ENCODE results near the gene ZMYND8.
"Not testable (repeated sequence)": the region's sequence is repeated elsewhere in the genome, so short reads cannot be mapped to it uniquely, and the experiment has no call there.

The ZMYND8 gene

DNA sequence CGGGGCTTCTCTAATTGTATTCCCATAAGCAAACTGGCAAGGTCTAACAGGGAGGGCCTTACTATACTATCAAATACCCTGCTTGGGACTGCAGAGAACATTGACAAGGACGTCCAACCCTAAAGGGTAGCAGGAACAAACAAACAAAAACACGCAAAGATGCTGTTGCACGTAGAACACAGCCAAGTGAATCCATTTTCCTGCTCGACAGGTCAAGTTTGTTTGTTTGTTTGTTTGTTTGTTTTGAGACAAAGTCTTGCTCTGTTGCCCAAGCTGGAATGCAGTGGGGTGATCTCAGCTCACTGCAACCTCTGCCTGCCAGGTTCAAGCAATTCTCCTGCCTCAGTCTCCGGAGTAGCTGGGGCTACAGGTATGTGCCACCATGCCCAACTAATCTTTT, 91.3 kb downstream of the ZMYND8 start:
- no peak for DNase-seq (ENCODE audit: low spot score)

DNA sequence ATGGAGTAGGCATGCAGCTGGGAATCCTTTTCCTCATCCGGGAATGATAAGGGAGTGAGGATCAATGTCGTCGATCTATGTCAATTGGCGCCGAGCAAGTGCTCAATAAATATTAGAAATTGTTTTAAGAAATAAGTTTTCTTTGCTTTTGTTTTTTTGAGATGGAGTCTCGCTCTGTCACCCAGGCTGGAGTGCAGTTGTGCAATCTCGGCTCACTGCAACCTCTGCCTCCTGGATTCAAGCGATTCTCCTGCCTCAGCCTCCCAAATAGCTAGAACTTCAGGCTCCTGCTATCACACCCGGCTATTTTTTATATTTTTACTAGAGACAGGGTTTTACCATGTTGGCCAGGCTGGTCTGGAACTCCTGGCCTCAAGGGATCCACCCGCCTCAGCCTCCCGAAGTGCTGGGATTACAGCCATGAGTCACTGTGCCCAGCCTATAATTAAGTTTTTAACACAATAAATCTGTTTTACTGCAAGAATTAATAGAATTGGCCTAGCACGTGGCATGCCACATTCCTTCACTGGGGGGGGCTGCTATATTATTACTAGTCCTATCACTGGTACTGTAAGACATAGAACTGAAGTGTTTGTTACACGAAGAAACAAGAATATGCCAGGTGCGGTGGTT, 92.2 kb downstream of the ZMYND8 start:
- not testable (repeated sequence) for DNase-seq (ENCODE audit: low spot score)

DNA sequence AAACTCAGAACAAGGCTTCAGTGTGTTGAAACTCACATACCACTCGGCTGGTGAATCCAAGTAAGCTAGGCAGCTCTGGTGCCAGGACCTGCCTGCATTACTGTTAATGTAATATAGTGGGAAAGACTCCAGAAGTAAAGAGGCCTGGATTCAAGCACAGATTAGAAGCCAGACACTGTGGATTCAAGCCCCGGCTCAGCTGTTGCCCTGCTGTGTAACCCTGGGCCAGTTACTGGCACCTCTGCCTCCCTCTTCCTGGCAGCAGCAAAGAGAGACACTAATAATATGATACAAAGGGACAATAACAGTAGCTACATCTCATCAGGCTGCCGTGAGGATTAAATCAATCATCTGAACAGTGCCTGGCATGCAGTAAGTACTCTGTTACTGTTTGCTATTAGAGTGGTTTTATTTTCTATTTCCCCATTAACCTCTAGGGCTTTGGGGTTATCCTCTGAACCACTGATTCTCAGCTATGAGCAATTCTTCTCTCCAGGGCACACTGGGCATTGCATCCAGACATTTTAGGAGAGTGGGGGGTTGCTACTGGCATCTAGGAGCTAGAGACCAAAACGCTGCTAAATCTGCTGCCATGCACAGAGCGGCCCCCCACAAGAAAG, 92.9 kb downstream of the ZMYND8 start:
- DNase-seq (ENCODE audit: low spot score), result no peak

DNA sequence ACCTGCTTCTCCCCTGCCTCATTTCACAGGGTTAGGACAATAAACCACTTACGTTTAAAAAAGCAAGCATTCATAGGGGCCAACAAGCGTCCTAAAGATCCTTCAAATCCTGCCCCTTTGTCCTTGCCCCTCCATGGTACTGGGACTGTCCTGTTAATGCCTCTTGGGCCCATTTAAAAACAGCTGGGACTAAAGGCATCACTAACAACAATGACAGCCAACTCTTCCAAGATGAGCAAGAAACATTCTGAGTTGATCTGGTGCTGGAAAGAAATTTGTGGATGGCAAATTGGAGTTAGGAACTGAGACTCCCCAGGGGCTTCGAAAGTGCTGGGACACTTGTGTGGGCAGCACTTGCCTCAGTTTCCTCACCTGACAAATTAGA, 93.4 kb downstream of the ZMYND8 start:
- no peak for DNase-seq (ENCODE audit: low spot score)

DNA sequence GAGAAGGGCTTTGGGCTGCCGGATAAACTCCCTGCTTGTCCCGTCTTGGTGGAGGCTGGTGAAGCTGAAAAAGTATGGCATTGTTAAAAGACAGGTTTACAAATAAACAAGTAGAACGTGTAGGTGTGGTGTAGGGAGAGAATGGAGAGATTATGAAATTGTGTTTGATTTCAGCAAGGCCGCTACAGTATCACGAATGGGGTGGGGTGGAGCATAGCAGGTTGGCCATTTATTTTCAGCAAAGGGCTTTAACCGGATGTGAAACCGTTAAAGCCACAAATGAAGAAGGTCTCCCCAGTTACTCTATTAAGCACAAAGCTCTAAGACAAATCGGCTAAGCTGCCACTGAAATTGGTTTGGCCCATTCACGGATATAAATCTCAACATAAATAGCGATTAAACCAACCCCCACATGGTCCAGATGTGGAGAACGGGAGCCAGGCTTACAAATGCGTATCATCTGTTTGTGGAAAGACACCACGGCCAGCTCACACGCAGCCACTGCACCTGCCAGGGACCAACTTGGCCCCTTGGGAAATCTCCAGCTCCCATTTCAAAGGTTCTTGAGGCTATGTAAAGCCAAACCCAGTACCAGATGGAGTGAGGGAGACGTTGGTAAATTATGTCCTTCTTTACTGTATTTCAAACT, 94.0 kb downstream of the ZMYND8 start:
- DNase-seq (ENCODE audit: low spot score), result no peak

DNA sequence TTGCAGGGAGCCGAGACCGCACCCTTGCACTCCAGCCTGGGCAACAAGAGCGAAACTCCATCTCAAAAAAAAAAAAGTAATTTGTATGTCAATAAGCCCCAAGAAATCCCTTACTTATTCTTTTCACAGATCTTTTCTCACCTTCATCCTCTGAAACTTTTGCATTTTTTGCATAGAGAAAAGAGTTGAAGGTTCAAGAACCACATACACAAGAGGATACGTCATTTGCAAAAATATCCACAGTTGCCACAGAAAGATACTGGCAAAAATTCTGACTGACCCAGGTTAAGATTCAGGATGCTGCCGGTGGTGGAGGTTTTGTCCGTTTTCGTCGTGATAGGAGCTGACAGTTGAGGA, 94.5 kb downstream of the ZMYND8 start:
- no peak for DNase-seq (ENCODE audit: low spot score)

DNA sequence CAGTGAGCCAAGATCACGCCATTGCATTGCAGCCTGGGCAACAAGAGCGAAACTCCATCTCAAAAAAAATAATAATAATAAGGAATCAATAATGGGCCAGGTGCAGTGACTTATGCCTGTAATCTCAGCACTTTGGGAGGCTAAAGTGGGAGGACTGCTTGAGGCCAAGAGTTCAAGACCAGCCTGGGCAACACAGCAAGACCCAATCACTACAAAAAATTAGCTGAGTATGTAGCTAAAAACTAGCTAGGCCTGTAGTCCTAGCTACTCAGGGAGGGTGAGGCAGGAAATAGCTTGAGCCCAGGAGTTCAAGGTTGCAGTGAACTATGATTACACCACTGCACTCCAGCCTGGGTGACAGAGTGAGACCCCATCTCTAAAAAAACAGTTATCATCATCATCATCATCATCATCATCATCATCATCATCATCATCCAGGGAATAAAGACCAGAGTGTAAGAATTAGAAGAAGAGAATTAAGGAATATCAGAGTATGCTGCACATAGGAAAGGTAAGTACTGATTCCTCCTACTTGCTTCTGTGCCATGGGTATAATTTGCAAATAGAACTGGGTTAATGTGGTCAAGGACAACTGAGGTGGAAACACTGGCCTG, 95.2 kb downstream of the ZMYND8 start:
- DNase-seq (ENCODE audit: low spot score), result not testable (repeated sequence)

DNA sequence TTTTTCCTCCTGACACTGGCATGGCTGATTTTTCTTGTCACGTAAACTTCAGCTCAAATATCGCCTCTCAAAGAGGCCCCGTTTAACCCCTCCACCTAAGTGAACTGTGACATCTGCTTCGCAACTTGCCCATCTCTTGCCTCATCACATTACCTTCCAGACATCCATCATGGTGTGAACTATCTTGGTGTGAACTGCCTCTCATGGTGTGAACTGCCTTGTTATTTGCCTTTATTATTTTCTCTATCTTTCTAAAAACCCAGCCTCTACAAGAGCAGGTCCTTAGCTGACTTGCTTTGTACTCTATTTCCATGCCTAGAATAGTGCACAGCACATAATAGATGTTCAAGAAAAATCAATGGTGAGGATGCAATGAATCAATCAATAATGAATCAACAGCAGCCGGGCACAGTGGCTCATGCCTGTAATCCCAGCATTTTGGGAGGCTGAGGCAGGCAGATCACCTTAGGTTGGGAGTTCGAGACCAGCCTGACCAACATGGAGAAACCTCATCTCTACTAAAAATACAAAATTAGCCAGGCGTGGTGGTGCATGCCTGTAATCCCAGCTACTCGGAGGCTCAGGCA, 95.9 kb downstream of the ZMYND8 start:
- DNase-seq (ENCODE audit: low spot score), result not testable (repeated sequence)

DNA sequence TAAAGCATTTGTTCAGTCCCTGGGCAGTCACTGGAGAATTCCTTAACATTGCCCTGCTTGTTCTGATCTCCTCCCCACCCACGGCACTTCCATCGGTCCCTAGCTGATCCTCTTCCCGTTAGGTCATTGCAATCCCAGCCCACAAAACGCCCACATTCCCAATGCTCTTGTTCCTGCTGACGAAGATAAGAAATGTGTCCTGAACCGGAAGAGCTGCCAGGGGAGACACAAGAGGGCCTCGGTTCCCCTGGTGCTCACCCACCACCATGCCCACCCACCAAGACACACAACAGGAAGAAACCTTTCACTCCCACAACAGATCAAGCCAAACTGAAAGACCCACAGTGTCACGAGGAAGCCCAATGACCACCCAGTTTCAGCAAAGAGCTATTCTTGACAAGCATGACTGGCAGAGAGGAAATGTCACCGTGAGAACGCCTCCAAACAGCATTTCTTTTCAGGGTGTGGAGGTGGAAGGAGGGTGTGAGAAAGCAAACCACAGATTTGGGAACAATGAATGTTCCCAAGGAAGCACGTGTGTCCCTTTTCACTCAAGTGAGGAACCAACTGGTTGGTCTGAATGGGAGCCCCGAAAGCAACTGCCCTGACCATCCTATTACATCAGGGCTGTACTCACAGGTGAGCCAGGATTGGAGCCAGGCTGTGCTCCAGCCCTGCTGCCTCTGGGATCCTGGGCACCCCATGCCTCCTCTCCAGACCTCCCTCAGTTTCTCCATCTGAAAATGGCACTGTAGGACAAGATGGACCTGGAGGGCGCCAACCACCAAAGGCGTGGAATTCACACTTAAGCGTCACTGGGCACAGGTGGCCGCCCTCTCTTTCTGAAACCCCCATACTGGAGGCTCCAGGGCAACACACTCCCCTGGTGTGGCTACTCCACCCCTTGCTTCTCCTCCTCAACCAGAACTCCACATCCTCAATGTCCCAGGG, 97.5 kb downstream of the ZMYND8 start:
- DNase-seq (ENCODE audit: low spot score), result peak; percentile 71

DNA sequence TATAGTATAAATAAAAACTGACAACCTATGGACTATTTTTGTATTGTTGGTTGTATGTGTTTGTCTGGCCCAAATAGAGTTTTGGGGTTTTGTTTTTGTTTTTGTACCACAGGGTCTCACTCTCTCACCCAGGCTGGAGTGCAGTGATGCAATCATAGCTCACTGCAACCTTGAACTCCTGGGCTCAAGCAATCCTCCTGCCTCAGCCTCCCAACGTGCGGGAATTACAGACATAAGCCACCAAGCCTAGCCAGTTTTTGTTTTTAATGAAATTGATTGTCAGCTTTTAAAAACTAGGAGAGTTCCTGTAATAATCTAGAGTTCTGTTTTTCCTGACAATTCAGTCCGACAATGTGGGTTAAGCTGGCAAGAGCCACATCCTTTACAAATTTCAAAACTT, 98.7 kb downstream of the ZMYND8 start:
- DNase-seq (ENCODE audit: low spot score), result no peak

DNA sequence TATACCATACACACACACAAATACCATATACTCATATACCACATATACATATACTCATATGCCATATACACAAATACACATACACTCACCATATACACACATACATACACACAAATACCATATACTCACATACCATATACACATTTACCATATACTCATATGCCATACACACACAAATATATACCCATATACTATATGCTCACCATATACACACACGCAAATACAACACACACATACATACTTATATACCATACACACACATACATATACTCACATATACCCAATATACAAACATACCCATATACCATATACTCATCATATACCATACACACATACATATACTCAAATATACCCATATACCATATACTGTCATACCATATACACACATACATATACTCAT, 99.2 kb downstream of the ZMYND8 start:
- DNase-seq (ENCODE audit: low spot score), result no peak

DNA sequence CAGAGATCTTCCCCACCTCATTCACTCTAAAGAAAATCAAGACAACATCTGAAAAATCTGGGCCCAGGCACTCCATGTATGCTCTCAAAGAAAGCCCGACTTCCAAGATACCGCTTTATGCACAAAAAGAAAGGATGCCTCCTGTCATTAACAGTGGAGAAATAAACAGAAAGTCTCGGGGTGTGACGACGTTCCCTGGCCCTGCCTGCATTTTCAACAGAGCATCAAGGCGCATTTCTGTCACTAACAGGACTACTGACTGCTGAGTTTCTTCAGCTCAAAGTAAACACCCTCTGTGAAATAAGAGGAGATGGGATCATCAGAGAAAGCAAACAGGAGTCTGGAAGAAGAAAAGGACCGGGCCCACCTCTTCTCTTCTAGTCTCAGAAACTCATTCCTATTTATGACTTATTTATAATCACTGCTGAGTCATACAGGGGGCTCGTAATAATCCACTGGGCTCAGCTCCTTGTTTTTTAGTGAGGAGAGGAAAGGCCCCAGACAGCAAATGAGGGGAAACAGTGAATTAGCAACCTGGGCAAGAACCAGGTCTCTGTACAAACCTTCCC, 99.7 kb downstream of the ZMYND8 start:
- DNase-seq (ENCODE audit: low spot score), result no peak

DNA sequence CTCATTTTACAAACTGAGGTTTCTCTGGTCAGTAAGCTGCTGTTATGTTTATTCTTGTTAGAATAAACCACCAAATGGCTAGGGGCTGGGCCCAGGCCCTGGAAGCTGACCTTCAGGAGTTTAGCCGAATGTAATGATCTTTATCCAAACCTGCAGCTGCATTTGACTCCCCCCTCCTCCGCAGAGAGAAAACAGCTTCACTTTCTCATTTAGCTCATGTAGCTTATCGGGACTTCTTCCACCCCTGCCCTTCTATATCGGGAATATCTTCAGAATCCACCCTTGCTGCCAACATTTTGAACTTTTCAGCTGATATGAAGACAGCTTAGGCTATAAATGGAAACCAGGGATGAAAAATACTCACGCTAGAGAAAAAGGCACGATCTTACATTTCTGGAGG, 102.6 kb downstream of the ZMYND8 start:
- DNase-seq (ENCODE audit: low spot score), result no peak

DNA sequence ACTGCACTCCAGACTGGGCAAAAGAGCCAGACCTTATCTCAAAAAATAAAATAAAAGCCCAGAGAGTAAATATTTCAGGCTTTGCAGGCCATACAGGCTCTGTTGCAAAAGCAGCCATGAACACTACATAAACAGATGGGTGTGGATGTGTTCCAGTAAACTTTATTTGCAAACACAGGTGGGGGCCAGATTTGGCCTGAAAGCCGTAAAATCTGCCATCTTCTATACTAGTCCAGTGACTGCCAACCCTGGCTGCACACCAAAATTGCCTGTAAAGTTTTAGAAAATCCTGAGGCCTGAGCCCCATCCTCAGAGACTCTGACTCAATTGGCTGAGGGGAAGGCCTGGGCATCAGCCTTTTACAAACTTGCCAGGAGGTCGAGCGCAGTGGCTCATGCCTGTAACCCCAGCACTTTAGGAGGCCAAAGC, 103.6 kb downstream of the ZMYND8 start:
- no peak for DNase-seq (ENCODE audit: low spot score)

DNA sequence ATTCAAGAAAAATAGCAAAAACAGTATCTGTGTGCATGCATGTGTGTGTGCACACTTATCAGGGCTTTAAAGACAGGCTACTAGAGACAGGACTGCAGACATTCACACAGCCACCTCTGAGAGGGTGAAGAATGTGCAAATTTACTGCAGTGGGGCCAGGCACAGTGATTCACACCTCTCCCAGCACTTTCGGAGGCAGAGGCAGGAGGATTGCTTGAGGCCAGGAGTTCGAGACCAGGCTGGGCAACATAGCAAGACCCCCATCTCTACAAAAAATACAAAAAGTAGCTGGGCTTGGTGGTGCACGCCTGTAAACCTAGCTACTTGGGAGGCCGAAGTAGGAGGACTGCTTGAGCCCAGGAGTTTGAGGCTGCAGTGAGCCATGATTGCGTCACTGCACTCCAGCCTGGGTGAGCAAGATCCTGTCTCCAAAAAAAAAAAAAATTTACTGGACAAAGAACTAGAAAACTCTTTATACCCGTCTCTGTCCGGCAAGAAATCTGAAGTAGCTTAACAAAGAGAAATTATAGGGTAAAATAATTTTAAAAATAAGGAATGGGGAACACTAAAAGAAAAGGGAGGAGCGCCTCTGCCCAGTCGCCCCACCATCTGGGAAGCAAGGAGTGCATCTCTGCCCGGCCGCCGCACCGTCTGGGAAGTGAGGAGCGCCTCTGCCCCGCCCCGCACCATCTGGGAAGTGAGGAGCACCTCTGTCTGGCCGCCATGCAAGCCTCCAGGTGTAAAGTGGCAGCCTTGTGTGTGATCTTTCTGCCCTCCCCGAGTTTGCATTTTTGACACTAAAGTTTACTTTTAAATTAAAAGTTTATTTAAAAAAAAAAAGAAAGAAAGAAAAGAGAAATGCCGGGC, 105.1 kb downstream of the ZMYND8 start:
- DNase-seq (ENCODE audit: low spot score), result no peak

DNA sequence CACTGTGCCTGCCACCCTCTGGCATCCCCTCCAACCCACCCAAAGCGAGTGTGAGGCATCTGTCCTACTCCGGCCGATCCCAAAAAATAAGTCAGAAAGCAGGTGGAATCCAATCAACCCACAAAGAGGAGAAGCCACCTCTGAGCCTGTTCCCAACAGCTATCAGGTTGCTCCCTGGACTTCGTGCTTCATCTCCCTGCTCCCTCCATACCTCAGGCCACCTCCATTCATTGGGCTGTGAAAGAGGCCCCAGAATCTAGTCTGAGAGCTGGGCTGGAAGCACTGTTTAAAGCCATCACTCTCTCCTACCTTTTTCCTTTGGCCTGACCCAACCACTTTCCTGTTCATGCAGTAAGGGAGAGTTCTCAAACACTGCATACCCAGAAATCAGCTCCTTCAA, 106.1 kb downstream of the ZMYND8 start:
- DNase-seq (ENCODE audit: low spot score), result no peak

DNA sequence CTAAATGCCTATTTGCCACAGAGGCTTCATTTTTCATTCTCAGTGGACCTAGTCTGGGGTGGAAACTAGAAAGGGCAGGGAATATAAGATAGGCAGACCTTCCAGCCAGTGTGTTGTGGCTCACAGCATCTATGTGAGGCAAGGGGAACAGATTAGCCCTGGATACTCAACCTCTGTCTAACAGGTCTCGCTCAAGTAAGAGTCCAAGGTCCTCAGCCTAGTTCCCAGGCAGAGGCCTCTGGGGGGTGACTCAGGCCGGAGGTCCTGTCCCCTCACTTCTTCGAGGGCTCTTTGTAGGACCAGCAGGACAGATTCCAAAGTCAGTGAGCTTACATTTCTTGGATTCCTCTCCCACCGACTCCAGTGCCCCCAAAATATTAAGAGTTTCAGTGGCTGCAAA, 106.6 kb downstream of the ZMYND8 start:
- DNase-seq (ENCODE audit: low spot score), result no peak

DNA sequence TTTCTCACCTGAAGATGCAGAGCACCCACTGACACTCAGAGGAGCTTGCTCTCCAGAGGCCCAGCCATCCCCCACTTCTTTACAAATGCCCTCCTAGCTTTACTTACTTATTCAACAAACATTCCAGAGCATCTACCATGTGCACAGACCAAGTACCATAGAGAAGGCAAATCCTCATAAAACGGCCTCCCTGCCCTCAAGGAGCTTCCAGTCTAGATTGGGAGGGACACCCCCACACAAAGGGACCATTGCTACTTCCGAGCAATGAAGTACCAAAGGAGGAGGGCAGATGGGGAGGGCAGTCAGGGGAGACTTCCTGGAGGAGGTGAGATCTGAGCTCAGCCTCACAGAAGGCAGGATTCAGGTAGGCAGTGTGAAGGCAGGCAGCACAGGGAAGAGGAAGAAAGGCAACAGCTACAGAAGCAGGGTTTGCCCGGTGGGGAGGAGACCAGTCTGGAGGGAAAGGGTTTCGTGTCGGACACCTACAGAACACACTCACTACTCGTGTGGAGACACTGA, 108.0 kb downstream of the ZMYND8 start:
- no peak for DNase-seq (ENCODE audit: low spot score)

DNA sequence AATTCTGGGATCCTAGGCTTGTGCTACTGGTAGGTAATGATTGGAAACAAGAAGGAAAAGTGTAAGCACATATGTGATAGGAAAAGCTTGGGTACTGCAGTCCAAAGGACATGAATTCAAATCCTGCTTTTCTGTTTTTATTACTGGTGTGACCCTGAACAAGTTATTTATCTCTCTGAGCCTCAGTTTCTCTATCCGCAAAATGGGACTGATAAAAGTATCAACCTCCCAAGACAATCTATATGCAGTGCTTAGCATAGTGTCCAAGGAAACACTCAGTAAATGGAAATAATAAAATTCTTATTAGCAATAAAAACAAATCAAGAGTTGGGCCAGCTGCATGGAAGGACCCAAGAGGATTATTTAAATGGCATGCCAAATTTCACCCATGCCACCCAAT, 108.5 kb downstream of the ZMYND8 start:
- no peak for DNase-seq (ENCODE audit: low spot score)

DNA sequence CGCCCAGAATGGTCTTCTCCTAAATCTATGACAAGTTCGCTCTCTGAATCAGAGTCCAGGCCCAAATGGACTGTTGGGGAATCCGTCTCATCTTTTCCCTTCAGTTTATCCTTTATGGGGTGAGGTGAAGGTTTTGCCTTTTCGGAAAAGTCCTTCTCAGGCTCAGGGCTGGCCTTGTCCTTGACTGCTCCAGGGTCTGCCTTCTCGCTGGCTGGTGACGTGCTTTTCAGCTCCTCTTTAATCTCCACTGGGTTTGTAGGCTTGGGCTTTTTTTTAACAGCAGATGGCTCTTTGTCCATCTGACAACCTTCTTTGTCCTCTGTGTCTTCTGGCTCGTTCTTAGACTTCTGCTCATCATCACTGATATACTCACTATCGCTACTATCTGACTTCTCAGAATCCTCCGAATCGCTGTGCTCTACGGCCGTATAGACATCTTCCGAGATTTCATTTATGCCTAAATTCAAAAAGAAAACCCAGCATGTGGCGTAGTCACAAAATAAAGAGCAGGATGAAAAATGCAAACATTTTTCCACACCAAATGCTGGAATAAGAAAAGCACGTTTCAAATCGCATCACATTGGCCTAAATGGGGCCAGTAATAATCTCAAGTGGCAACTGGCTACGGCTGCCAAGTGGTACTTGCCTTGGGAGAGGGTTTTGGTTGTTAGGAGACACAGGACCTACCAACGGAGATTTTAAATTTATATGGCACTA, 110.3 kb downstream of the ZMYND8 start:
- no peak for DNase-seq (ENCODE audit: low spot score)

All from kidney tubule cell (primary cell).